HUES48 (cell line): ENCODE data around the gene SLC47A1.
"Not testable (repeated sequence)": the region's sequence is repeated elsewhere in the genome, so short reads cannot be mapped to it uniquely, and the experiment has no call there.

Source experiments
- H3K27ac ChIP-seq: one replicate; pipeline ENCODE4 v1.7.0; 2013; ENCODE audit warnings: low read depth, low read length, inconsistent platforms
- H3K27me3 ChIP-seq: 2 replicates; pipeline ENCODE4 v1.6.1; 2013; ENCODE audit warnings: mild to moderate bottlenecking, low read length; ENCODE audit not compliant: control insufficient read depth, insufficient read depth
- H3K36me3 ChIP-seq: 2 replicates; pipeline ENCODE4 v1.6.1; 2013; ENCODE audit warnings: low read length; ENCODE audit not compliant: control insufficient read depth, insufficient read depth
- H3K4me1 ChIP-seq: 2 replicates; pipeline ENCODE4 v1.6.1; 2013; ENCODE audit warnings: mild to moderate bottlenecking, low read length; ENCODE audit not compliant: control insufficient read depth, insufficient read depth
- H3K4me3 ChIP-seq: 2 replicates; pipeline ENCODE4 v1.5.1; 2013; ENCODE audit warnings: mild to moderate bottlenecking, low read depth, low read length
- H3K9ac ChIP-seq: 2 replicates; pipeline ENCODE4 v1.6.1; 2013; ENCODE audit warnings: mild to moderate bottlenecking, low read depth, low read length, moderate library complexity
- H3K9me3 ChIP-seq: 2 replicates; pipeline ENCODE4 v1.6.1; 2013; ENCODE audit warnings: low read length; ENCODE audit not compliant: control insufficient read depth, insufficient read depth

Gene SLC47A1

DNA sequence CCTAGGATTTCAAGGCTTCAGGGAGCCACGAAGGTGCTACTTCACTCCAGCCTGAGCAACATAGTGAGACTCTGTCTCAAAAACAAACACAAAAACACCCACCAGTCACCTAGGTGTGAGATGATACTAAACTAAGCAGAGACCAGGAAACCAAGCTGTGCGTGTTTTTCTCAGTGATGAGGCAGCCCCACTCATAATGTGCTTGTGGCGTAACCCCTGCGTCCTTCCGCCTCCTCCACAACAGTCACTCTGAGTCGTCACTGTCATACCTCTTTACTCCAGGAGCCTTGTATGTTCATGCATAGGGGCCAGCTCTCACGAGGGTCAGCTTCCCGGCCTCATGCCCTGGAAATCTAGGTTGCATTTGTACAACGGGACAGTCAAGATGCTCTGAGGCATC is 31.1 kb upstream of the SLC47A1 start:
- Histone ChIP-seq H3K9ac (no peak overlapping the region), H3K36me3 (no peaks in the 10 kb centered on the region), H3K4me1 (no peaks in the 10 kb centered on the region), H3K9me3 (no peaks in the 10 kb centered on the region), H3K4me3 (no peak overlapping the region), H3K27ac (no peak overlapping the region), H3K27me3 (no peaks in the 10 kb centered on the region)

DNA sequence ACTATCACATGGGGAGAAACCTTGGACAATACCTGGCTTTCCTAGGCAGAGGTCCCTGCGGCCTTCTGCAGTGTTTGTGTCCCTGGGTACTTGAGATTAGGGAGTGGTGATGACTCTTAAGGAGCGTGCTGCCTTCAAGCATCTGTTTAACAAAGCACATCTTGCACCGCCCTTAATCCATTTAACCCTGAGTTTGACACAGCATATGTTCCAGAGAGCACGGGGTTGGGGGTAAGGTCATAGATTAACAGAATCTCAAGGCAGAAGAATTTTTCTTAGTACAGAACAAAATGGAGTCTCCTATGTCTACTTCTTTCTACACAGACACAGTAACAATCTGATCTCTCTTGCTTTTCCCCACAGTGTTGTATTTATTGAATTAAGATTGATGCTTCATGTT is 28.1 kb upstream of the SLC47A1 start:
- H3K4me1 ChIP-seq, H3K36me3 ChIP-seq, H3K9me3 ChIP-seq, H3K4me3 ChIP-seq, H3K27me3 ChIP-seq, H3K9ac ChIP-seq, H3K27ac ChIP-seq: not testable (repeated sequence)

GRCh38 chr17:19507775-19508576 is 25.7 kb upstream of the SLC47A1 start:
- Histone ChIP-seq H3K9ac (peak overlapping the region; percentile 18; the same call in 1 of the 2 replicates), H3K4me3 (peak overlapping the region; percentile 77), H3K9me3 (no peaks in the 10 kb centered on the region), H3K4me1 (peaks cover 4% of the 10 kb centered on the region; the same call in 1 of the 2 replicates), H3K36me3 (no peaks in the 10 kb centered on the region), H3K27me3 (no peaks in the 10 kb centered on the region), H3K27ac (peak overlapping the region; percentile 71)

GRCh38 chr17:19508577-19508867 is 25.1 kb upstream of the SLC47A1 start:
- no peaks in the 10 kb centered on the region for H3K27me3 ChIP-seq
- H3K9me3 ChIP-seq: no peaks in the 10 kb centered on the region
- H3K4me3 ChIP-seq: peak overlapping the region; percentile 77
- H3K36me3 ChIP-seq: no peaks in the 10 kb centered on the region
- H3K9ac ChIP-seq: peak overlapping the region; percentile 18; the same call in 1 of the 2 replicates
- H3K4me1 ChIP-seq: peaks cover 8% of the 10 kb centered on the region
- H3K27ac ChIP-seq: peak overlapping the region; percentile 71

GRCh38 chr17:19509281-19509852 is 24.3 kb upstream of the SLC47A1 start:
- H3K27me3 ChIP-seq, H3K27ac ChIP-seq, H3K4me3 ChIP-seq, H3K9ac ChIP-seq, H3K36me3 ChIP-seq, H3K9me3 ChIP-seq: not testable (repeated sequence)
- H3K4me1 ChIP-seq: peaks cover 11% of the 10 kb centered on the region

DNA sequence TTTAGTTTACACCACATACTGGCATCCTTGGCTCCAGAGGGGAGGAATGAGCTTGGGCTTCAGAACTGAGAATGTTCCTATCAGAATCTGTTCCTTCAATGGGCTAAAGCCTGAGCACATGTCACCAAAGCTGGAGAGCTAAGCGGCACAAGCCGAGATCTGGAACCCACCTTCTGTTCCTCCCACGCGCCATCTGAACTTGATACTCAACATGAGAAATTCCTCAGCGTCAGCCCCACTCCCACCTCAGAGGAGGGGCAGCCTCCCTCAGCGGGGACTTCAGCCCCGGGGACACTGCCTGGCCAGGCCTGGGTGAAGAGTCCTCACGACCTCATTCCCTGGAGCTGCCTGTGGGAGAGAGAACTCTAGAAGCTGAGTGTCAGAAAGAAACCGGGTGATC is 22.8 kb upstream of the SLC47A1 start:
- H3K4me1 ChIP-seq: peaks cover 11% of the 10 kb centered on the region
- H3K9ac ChIP-seq: no peak overlapping the region

DNA sequence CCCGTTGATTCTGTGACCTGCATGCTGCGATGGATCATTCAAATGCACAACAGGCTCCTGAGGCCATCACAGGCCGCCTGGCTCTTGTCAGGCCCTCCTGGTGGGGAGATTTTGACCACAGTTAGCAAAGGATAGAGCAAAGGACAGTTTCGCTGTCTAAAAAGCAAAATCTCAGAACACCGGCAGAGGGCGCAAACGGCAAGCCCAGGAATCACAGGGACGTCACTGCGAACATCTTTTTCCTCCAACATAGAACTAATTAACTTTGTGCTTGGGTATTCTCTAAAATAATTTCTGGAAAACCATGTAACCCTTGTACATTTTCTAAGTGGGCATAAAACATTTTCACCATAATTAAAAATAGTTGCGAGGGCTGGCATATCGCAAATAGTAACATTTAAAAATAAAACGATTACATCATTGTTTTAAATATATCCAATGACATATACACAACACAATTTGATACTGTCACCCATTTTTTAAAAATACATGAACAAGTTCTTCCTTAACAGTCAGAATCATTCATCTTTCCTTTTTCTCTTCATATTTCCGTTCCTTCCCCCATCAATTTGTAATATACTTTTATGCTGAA is 19.7 kb upstream of the SLC47A1 start:
- Histone ChIP-seq H3K4me3 (no peak overlapping the region), H3K27me3 (no peaks in the 10 kb centered on the region), H3K4me1 (peaks cover 7% of the 10 kb centered on the region; the same call in 1 of the 2 replicates), H3K9ac (no peak overlapping the region), H3K36me3 (no peaks in the 10 kb centered on the region), H3K27ac (no peak overlapping the region), H3K9me3 (no peaks in the 10 kb centered on the region)

More for the DNA sequence above, 22.8 kb upstream of the SLC47A1 start:
- no peaks in the 10 kb centered on the region for H3K36me3 ChIP-seq
- no peaks in the 10 kb centered on the region for H3K27me3 ChIP-seq
- no peaks in the 10 kb centered on the region for H3K9me3 ChIP-seq
- no peak overlapping the region for H3K27ac ChIP-seq
- no peak overlapping the region for H3K4me3 ChIP-seq

DNA sequence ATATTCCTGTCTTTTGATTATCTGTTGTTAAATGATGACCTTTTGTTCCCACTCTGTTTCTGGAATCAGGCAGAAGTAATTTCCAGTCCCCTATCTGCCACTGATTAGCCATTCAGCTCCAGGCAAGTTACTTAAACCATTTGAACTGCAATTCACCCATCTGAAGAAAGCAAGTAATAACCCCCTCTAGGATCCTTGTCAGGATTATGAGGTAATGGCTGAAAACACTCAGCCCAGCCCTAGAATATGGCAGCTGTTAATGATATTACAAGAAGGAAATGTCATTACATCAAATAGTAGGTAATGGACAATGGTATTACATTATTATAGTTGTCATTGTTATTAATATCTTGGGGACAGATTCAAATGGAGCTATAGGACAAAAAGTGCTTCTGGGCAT is 16.0 kb upstream of the SLC47A1 start:
- Histone ChIP-seq H3K4me3 (no peak overlapping the region), H3K9me3 (no peaks in the 10 kb centered on the region), H3K4me1 (peaks cover 7% of the 10 kb centered on the region; the same call in 1 of the 2 replicates), H3K36me3 (no peaks in the 10 kb centered on the region), H3K9ac (no peak overlapping the region), H3K27me3 (no peaks in the 10 kb centered on the region), H3K27ac (no peak overlapping the region)

DNA sequence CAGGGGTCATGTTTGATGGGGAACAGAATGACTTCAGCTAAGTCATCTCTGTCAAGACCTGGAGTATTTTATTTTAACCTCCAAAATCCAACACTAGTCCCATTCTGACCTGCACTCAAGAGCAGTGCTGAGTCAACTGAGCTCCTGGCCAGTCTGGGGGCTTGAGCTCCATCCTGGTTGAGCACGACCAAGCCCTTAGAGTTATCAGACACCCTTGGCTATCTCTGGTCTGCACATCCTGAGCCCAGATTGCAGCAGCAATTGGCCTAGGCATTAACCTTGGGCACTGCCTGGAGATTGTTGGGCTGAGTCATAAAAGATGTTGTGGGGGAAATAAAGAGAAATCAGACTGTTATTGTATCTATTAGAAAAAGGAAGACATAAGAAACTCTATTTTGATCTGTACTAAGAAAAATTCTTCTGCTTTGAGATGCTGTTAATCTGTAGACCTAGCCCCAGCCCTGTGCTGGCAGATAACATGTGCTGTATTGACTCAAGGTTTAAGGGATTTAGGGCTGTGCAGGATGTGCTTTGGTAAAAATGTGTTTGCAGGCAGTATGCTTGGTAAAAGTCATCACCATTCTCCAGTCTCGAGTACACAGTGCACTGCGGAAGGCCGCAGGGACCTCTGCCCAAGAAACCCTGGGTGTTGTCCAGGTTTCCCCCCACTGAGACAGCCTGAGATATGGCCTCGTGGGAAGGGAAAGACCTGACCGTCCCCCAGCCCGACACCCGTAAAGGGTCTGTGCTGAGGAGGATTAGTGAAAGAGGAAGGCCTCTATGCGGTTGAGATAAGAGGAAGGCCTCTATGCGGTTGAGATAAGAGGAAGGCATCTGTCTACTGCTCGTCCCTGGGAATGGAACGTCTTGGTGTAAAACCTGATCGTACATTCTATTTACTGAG is 14.0 kb upstream of the SLC47A1 start:
- H3K36me3 ChIP-seq, H3K9ac ChIP-seq, H3K4me1 ChIP-seq, H3K27ac ChIP-seq, H3K9me3 ChIP-seq, H3K27me3 ChIP-seq, H3K4me3 ChIP-seq: not testable (repeated sequence)

DNA sequence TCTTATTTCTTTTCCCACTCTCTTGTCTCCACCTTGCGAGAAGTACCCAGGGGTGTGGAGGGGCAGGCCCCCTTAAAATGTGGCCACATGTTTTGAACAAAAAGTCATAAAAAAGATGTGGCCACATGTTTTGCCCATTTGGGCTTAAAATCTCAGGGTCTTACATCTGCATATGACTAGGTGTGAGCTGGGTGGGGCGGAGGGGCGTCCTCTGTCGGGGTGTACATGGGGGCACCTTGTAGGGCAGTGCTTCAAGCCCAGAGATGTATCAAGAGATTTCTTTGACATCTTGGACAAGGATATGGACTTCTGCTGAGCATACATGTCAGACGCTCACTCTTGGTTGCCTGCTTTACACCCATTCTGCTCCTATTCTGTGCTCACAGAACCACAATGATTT is 13.0 kb upstream of the SLC47A1 start:
- Histone ChIP-seq H3K4me1 (0 out of 2 replicates have a peak, but pooled peaks cover 3% of the 10 kb centered on the region), H3K36me3 (no peaks in the 10 kb centered on the region)

More for the DNA sequence above, 13.0 kb upstream of the SLC47A1 start:
- Histone ChIP-seq H3K4me3 (no peak overlapping the region), H3K27me3 (no peaks in the 10 kb centered on the region), H3K27ac (no peak overlapping the region), H3K9me3 (no peaks in the 10 kb centered on the region), H3K9ac (no peak overlapping the region)
